A673 (cell line): ENCODE data around the gene PTCHD4. TPM values are rescaled to one million over a fixed set of nuclear protein-coding genes. Genes with fewer than 3 reads are reported as not detected.

ENCODE experiments used
- BruUV-seq: library from RNA; stranded (reverse); fragments of 400-500 nt; replicated peaks from 2 replicates; lab custom pipeline; 2021; lab: Mats Ljungman, UMichigan
- CTCF ChIA-PET: fragments of 300-600 bp; sonication (Branson Sonifier 250); formaldehyde crosslinking; loops from one replicate; lab custom pipeline; 2022; ENCODE audit warnings: antibody characterized with exemption; lab: Charles Lee
- POLR2A ChIA-PET: fragments of 300-600 bp; sonication (Branson Sonifier 250); formaldehyde crosslinking; loops from one replicate; lab custom pipeline; 2022; ENCODE audit warnings: antibody characterized with exemption; ENCODE audit not compliant: low non-redundant PET; lab: Charles Lee
- DNase-seq: peaks from one replicate; pipeline ENCODE4 v3.0.0-alpha.2; 2015; ENCODE audit warnings: low spot score
- H3K27ac ChIP-seq: fragments of 200-600 bp; sonication (generic); 2 replicates; pipeline ENCODE4 v1.5.1; 2016; ENCODE audit warnings: mixed run types, low read depth, mild to moderate bottlenecking, mixed read lengths, antibody characterized with exemption, low read length; ENCODE audit not compliant: poor library complexity, severe bottlenecking
- H3K27me3 ChIP-seq: fragments of 200-600 bp; sonication (generic); replicated peaks from 2 replicates; pipeline ENCODE4 v1.6.1; 2017; ENCODE audit warnings: mixed run types, low read depth, mild to moderate bottlenecking, mixed read lengths, antibody characterized with exemption, low read length; ENCODE audit not compliant: insufficient read depth, poor library complexity
- H3K36me3 ChIP-seq: fragments of 200-600 bp; sonication (generic); 2 replicates; pipeline ENCODE4 v1.6.1; 2016; ENCODE audit warnings: mixed run types, mild to moderate bottlenecking, mixed read lengths, antibody characterized with exemption, low read length; ENCODE audit not compliant: insufficient read depth, poor library complexity, severe bottlenecking
- H3K4me1 ChIP-seq: fragments of 200-600 bp; sonication (generic); 2 replicates; pipeline ENCODE4 v1.6.1; 2017; ENCODE audit warnings: mixed run types, mild to moderate bottlenecking, mixed read lengths, antibody characterized with exemption, low read length; ENCODE audit not compliant: insufficient read depth, poor library complexity, severe bottlenecking
- H3K4me3 ChIP-seq: fragments of 200-600 bp; sonication (generic); 2 replicates; pipeline ENCODE4 v1.5.1; 2016; ENCODE audit warnings: low read depth, mixed run types, mild to moderate bottlenecking, mixed read lengths, low read length; ENCODE audit not compliant: poor library complexity, severe bottlenecking
- H3K9me3 ChIP-seq: fragments of 200-600 bp; sonication (generic); 2 replicates; pipeline ENCODE4 v1.6.1; 2016; ENCODE audit warnings: mixed run types, low read depth, mild to moderate bottlenecking, mixed read lengths, antibody characterized with exemption, low read length; ENCODE audit not compliant: poor library complexity, severe bottlenecking
- CTCF ChIP-seq: fragments of 300-800, 200-600 bp; sonication (generic); conservative IDR thresholded peaks from 2 replicates; pipeline ENCODE4 v1.5.1; 2017; ENCODE audit warnings: low read depth, mild to moderate bottlenecking, antibody characterized with exemption, low read length, moderate library complexity, mixed read lengths
- EZH2 ChIP-seq: fragments of 200-600 bp; sonication (generic); IDR thresholded peaks from 2 replicates; pipeline ENCODE4 v1.6.1; 2017; ENCODE audit warnings: borderline replicate concordance, low read depth, mild to moderate bottlenecking, mixed read lengths, antibody characterized with exemption, low read length; ENCODE audit not compliant: poor library complexity, severe bottlenecking
- intact Hi-C: fragments of 100-400 bp; cut with micrococcal nuclease; formaldehyde crosslinking; loops from one replicate; pipeline ENCODE4 v1.10.0; 2022; ENCODE audit not compliant: unreplicated experiment
- total RNA-seq: library from RNA; stranded (reverse); gene quantifications from 2 replicates; pipeline ENCODE4 v1.2.3, GENCODE V29; 2021

Gene PTCHD4
- total RNA-seq, 1 experiment from 2014 or later: 0.17 TPM

GRCh38 chr6:48067148-48067712 lies 43.8 kb downstream of the PTCHD4 start:
- BruUV-seq: no TSS peak

GRCh38 chr6:48061265-48061990 lies 49.6 kb downstream of the PTCHD4 start:
- Histone ChIP-seq H3K9me3 (no peaks in the 10 kb centered on the region), H3K27ac (no peak overlapping the region), H3K4me1 (no peaks in the 10 kb centered on the region), H3K27me3 (peaks cover 3% of the 10 kb centered on the region), H3K4me3 (no peak overlapping the region), H3K36me3 (no peaks in the 10 kb centered on the region)
- BruUV-seq: no TSS peak
- intact Hi-C loops: no loop called here
- ChIA-PET POLR2A (no interaction called here), CTCF (no interaction called here)
- TF ChIP-seq CTCF (no peak), EZH2 (no peak)
- peak; percentile 25 for DNase-seq

More at GRCh38 chr6:48067148-48067712, 43.8 kb downstream of the PTCHD4 start:
- Histone ChIP-seq H3K27ac (no peak overlapping the region), H3K9me3 (no peaks in the 10 kb centered on the region), H3K4me1 (no peaks in the 10 kb centered on the region), H3K4me3 (no peak overlapping the region), H3K27me3 (peaks cover 35% of the 10 kb centered on the region), H3K36me3 (no peaks in the 10 kb centered on the region)
- POLR2A ChIA-PET: no interaction called here
- TF ChIP-seq EZH2: no peak
- TF ChIP-seq CTCF: no peak
- no peak for DNase-seq
- CTCF ChIA-PET: no interaction called here
- intact Hi-C loops: no loop called here
